Activated effector memory CD4-positive, alpha-beta T cell treated with anti-CD3 and anti-CD28 coated beads, Interleukin-2, amount 50 U/mL, for 16 hours (primary cell): ENCODE measurements around the gene PITPNC1.
"Not testable (repeated sequence)": the region's sequence is repeated elsewhere in the genome, so short reads cannot be mapped to it uniquely, and the experiment has no call there.

Experiments used
- DNase-seq: peaks from one replicate; pipeline ENCODE4 v3.0.0-alpha.2; 2020

The PITPNC1 gene

DNA sequence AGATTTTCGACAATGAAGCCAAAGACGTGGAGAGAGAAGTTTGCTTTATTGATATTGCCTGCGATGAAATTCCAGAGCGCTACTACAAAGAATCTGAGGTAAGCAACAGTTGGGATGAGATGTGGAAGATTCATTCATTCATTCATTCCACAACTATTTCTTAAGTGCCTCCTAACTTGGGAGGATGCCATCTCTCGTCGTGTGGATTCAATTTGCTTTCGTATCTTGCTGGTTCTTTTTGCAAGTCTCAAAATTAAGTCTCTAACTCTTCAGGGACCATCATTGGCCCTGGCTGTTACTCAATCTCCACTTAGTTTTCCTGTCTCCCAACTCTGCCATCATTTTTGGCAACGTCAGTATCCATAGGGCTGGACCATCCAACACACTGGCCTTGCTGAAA lies 255.1 kb downstream of the PITPNC1 start:
- DNase-seq: no peak

DNA sequence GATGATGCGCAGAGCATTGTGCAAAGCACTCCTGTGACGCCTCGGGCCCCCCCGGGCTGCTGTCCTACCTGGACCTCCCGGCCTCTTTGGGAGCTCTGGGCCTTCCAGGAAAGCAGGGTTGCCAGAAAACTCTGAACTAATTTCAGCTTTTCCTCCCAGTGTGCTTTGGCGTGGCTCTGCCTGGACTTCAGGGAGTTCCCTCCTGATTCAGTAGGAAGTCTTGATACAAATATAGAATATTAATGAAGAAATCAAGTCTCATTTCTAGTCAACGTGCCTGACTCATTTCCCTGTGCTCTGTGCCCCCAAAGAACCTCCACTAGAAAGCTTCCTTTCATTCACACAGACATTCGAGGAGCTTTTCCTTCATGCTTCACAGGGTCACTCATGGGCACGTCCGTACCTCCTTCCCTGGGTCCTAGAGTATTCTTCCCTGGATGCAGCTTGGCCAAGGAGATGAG lies 256.7 kb downstream of the PITPNC1 start:
- DNase-seq: no peak

DNA sequence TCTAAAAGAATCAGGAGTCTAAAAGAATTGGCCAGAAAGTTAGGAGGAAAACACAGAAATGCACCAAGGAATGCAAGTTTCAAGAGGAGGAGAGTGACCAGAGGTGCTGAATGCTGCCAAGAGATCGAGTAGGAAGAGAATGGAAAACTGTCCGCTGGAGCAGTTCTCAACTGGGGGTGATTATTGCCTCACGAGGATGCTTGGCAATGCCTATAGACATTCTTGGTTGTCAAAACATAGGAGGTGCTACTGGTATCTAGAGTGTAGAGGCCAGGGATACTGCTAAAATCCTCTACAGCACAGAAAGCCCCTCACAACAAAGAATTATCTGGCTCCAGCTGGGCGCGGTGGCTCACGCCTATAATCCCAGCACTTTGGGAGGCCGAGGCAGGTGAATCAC lies 258.6 kb downstream of the PITPNC1 start:
- no peak for DNase-seq

DNA sequence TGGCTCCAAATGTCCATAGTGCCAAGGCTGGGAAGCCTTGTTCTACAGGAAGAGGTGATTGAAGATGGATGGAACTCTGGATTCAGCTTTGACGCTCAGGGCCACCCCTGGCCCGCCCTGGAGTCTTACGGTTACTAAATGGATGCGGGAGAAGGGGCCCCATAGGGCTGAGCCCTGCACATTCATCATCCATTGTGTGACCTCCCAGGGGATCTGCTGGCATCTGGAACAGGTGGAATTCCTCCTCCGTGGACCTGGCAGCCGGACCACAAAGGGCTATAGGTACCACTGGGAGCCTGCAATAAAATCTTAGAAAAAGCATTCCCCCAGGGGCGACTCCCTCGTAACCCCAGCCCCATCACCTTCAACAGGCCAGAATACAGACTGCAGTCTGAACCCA lies 259.2 kb downstream of the PITPNC1 start:
- DNase-seq: no peak

DNA sequence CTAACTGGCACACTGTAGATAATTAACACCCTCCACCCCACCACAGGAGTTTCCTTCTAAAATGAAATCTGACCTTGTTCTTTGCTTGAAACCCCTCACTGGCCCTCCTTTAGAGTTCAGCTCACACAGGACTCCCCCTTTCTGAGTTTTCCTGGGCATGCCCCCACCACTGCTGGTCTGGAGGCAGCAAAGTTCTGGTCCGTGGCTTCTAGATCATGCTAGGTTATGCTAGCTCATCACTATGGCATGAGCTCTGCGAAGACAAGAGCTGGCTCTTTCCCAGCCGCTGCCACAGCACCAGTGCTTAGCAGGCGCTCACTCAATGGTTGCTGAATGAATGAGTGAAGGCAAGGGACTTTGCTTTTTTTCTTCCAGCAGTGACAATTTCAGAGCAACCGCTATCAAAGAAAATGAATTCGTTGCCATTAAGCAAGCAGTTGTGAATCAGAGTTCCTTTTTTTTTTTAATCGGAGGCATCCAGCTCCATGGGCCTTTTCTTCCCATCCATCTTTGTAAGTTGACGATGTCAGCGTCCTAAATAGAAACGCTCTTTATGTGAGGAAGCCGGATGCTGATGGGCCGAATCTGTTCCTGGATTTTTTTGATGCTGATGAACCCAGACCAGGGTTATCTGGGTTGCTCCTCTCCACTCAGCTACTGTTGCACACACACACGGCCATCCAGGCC lies 259.9 kb downstream of the PITPNC1 start:
- no peak for DNase-seq

DNA sequence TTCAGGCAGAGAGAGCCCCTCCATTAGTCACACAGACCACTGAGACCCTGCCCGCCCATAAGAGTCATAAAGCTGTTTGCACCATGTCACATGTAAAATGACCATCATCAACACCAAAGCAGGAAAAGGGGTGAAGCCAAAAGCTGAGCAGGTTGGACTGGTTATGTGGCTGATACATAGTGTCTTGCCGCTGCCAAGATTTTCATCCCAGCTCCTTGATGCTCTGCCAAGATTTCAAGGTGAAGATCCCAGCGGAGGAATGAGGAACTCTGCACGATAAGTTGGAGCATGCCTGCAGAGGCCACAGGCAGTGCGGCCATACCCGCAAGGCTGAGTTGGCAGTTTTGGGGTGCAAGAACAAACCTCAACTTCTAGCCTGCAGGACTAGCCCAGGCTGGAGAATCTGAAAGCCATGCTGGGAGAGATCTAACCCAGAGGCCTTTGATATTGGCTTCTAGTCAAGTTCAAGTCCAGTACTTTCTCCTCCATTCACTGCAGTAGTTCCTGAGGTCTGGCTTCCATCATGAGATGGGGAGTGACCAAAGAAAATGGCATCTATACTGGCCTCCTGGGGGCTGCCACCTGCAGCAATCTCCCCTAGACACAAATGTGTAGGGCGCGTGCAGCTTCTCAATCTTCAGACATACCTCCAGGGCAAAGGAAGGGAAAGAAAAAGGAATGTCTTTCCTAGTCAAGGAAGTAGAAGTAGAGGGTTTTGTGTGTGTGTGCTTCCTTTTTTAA lies 261.0 kb downstream of the PITPNC1 start:
- no peak for DNase-seq

DNA sequence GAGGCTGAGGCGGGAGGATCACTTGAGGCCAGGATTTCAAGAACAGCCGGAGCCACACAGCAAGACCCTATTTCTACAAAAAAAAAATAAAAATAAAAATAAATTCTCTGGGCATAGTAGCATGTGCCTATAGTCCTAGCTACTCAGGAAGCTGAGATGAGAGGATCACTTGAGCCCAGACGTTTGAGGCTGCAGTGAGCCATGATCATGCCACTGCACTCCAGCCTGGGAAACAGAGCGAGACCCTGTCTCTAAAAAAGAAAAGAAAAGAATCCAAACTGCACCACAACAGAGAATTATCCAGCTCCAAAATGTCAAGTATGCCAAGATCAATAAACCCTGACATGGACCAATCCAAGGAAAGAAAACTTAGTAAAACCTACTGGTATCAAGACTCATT lies 261.8 kb downstream of the PITPNC1 start:
- no peak for DNase-seq

DNA sequence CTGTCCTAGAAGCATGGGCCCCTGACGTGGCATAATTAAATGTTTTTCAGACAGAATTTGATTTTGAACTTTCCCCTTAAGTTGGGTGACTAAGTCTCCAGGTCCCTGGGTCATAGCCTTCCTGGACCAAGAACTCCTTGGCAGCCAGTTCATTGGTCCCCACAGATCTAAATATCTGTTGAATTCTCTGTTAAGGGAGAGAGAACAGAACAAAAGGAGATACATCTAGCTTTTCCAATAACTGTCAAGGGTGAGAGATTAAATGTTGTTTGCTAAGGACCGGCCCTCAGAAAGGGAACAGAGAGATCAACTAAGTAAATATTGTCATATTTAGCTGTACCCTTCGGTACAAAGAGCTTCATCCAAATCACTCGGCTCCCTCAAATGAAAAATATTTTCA lies 262.5 kb downstream of the PITPNC1 start:
- DNase-seq: no peak

DNA sequence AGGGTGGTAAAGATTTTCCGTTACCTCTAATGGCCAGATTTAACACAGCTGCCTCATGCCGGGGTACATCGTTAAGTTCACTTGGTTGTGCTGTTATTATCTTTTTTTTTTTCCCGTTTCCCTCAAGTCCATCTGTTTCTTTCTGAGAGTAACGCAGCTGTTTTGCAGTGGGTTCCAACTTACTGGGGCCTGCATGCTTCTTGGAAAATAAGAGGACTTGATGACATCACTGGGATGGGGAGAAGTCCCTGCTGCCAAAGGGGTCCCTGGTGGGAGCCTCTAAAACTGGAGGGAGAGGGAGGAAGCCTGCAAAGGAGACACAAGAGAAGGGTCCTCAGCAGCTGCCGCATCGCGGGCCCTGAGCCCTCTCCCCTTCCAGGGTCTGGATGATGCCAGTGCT lies 262.9 kb downstream of the PITPNC1 start:
- DNase-seq: no peak

DNA sequence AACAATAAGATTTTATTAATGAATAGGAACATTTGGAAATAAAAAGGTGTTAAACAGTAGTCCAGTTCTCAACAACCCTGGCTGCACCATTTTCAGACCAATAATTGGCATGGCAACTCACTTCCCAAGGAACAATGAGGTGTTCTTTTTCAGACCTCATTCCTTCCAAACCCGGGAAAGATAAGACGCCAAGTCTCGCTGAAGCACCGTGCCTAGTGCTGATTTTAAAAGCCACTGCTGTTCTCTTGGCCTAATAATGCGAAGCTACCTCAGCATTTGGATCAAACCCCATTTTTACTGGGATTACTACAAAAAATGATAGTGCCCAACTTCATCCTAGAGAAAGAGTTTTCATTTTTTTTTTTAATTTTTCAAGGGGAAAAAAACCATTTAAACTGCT lies 265.4 kb downstream of the PITPNC1 start:
- no peak for DNase-seq

DNA sequence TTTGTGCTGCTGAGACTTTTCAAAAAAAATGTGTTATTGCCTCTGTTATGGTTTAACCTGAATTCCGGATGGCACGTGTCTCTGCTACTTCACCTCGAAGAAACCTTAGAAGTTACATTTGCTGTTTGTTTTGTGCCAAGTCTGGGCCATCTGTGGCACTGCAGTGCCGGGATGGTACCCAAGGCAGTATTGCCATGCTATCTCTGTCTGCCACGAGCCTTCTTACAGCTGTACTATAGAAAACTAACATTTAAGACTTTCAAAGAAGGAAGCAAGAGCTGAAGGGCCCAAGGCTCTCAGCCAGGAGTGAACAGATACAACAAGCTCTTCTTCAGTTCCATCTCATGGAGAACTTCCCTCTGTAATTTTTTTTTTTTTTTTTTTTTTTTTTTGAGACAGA lies 267.0 kb downstream of the PITPNC1 start:
- DNase-seq: no peak

DNA sequence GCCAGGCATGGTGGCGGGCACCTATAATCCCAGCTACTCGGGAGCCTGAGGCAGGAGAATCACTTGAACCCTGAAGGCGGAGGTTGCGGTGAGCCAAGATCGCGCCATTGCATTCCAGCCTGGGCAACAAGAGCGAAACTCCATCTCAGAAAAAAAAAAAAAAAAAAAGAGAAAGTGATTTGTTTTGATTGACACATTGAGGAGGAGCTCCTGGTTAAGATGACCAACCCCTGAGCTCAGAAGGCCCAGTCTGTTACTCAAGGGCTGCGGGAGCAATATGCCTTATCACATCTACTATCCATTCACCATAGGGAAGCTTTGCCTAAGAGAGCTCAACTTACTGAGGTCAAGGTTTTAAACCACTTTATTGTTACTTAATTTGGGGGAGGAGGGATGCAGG lies 268.1 kb downstream of the PITPNC1 start:
- not testable (repeated sequence) for DNase-seq

DNA sequence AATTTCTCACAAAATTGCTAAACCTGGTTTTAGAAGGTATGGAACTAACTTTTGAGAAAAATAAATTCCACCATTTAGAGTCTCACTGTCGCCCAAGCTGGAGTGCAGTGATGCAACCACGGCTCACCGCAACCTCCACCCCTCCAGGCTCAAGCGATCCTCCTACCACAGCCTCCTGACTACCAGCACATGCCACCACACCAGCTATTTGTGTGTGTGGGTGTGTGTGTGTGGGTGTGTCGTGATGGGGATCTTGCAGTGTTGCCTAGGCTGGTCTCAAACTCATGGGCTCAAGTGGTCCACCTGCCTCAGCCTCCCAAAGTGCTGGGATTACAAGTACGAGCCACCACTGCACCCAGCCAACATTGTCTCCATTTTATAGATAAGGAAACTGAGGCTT lies 269.4 kb downstream of the PITPNC1 start:
- no peak for DNase-seq

DNA sequence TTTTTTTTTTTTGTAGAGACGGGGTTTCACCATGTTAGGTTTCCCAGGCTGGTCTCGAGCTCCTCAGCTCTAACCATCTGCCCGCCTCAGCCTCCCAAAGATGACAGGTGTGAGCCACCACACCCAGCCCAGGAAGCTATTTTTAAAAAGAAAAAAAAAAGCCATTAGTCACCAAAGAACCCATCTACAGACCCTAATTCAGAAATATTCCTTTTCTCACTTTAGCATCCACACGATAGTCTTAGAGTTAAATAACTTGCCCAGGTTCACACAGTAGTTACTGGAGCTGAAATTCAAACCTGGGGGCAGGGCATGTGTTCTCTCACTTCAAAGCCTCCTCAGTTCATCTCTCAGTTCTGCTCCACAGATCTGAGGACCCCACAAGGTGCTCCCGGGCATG lies 270.4 kb downstream of the PITPNC1 start:
- no peak for DNase-seq

DNA sequence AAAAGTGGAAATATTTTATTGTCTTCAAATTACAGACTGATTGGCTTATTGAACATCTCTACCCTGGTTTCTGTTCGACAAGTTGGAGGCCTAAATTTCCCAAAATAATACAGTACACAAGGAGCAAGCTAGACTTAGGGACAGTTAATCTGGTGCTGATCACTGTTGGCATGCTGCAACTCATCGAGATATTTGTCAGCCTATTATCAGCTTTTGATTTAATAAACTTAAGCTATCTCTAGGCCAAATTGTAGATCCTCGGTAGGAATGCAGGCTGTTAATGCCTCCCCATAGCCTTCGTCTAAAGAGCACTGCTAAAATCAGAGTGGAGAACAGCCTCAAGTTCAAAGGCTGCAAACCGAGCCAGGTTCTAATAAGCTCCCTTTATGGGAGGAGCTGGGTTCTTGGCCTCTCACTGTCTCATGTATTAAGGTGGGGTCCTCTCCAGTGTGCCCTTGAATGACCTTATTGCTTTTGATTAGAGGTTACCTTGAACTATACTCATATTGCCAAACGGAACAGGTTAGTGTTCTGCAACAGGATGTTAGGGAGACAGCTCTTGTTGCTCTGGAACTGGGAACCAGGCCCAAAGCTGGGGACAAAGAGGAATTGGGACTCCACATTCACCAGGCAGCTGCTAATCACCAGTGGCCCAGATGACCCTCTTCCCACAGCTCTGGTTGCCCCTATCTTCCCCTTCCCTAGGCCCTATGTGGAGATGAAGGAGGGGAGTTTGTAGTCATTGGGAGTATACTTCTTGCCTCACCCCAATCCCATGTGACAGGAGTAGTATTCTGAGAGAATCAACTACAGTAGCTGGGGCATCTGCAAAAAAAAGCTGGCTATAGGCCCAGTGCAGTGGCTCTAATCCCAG lies 271.2 kb downstream of the PITPNC1 start:
- DNase-seq: no peak

DNA sequence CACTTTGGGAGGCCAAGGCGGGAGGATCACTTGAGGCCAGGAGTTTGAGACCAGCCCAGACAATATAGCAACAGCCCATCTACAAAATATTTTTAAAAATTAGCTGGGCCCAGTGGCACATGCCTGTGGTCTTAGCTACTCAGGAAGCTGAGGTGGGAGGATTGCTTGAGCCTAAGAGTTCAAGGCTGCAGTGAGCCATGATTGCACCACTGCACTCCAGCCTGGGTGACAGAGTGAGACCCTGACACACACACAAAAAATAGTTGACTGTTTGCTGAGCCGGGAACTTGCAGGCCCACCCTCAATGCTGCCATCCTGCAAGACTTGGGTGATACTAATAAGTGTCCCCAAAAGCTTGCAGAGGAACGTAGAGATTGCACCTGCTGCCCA lies 271.8 kb downstream of the PITPNC1 start:
- DNase-seq: not testable (repeated sequence)

DNA sequence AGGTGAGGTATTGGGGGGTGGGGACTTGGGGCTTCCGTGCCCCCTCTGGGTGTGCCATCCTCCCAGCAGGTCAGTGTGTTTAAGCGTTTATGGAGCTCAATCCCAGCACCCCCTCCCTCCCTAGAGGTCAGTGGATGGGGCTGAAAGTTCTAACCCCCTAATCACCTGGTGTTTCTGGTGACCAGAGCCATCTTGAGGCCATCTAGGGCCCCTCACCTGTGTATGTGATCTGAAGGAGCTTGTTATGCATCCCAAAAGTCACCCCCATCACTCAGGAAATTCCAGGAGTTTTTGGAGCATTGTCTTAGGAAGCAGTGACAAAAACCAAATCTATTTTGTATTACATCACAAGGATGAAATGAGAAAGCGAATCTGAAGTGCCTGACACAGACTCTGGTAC lies 272.8 kb downstream of the PITPNC1 start:
- DNase-seq: no peak

DNA sequence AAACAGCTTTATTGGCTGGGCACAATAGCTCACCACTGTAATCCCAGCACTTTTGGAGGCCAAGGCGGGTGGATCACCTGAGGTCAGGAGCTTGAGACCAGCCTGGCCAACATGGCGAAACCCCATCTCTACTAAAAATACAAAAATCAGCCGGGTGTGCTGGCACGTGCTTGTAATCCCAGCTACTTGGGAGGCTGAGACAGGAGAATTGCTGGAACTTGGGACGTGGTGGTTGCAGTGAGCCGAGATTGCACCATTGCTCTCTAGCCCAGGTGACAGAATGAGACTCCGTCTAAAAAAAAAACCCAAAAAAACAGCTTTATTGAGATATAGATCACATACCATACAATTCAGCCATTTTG lies 274.1 kb downstream of the PITPNC1 start:
- DNase-seq: not testable (repeated sequence)

DNA sequence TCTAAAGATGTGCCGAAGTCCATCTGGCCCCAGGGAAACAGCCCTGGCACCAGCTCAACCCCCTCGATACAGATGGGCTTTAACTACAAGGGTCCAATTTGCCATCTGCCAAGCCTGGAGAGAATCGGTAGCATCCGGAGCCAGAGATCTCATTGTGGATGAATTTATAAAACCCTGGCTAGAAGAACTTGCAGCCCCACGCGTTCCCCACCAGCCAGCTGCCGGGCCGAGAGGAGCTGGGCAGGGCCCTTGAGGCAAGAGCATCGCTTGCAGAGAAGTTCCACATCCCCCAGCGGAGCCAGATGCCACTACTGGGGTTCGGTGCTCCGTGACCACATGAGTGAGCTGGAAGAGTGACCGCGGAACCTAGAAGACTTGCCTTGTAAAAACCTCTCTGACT lies 275.4 kb downstream of the PITPNC1 start:
- DNase-seq: no peak

DNA sequence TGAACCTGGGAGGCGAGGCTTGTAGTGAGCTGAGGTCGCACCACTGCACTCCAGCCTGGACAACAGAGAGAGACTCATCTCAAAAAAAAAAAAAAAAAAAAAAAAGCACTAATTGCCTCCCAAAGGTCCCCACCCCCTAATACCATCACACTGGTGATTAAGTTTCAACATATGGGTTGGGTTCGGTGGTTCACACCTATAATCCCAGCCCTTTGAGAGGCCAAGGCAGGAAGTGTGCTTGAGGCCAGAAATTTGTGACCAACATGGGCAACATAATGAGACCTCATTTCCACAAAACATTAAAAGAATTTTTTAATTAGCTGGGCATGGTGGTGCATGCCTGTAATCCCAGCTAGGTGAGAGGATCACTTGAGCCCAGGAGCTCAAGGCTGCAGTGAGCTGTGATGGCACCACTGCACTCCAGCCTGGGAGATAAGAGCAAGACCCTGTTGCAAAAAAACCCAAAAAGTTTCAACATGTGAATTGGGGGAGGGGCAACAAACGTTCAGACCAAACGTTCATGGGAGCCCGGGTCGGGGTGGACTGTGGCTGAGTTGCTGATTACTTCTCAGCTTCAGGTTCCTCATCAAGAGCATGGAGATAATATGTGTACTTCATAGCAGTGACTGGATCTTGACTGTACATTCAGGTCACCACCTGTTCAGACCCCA lies 278.5 kb downstream of the PITPNC1 start:
- DNase-seq: no peak

DNA sequence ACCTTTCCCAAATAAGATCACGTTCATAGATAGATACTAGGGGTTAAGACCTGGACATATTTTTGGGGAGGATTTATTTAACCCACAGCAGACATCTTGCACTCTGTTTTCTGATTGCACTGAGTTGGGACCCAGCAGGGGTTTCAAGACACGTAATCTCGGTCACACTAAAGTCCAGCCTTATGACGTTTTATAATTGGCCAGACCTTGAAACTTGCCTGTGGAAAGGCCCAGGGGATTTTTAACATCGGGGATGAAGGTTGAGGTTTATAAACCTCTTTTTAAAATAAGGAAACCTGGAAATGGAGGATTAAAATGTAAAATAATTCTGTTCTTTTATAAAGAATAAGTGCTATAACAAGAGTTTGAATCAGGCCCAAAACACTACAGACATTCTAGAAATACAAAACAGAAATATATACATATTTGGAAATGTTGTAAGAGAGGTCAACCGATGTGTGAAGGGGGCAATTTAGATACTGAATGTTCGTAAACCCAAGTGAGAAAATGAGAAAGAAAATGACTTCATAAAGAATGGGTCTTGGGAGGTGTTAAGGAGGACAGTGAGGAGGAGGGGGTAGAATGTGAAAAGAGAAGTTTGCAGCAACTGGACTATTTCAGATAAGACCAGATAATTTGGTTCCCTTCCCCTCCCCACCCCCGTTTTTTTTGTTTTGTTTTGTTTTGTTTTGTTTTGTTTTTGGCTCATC lies 279.6 kb downstream of the PITPNC1 start:
- no peak for DNase-seq

DNA sequence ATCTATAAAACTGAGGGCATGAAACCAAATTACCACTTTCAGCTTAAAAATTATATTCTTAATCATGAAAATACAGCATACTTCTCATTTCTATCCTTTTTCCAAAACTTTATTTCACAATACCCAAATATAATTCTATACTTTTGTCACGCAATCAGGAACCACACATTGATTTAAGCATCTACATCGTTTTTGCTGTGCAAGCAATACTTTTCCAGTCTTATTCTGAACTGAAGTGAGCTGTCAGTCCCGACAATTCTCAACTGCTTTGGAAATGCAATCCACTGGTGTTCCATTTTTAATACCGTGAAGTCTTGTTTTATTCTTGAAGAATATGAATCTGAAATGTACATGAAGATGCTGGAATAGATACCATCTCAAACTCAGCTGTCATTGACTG lies 280.5 kb downstream of the PITPNC1 start:
- DNase-seq: no peak

DNA sequence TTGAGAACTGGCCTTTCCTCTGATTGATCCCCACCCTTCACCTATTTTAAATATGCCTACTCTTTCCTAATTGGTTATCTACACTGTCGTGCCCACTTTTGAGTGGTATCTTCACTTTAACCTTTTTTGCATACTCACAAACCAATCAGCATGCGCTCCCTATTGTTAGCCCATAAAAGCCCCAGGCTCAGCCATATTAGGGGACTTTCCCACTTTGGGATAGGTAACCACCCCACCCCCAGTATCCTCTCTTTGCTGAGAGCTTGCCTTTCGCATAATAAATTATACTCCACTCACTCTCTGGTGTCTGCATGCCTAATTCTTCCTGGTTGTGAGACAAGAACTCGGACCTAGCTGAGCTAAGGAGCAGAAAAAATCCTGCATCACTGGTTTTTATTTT lies 281.2 kb downstream of the PITPNC1 start:
- no peak for DNase-seq
